ENCODE data around the gene ZNF668. TPM values are rescaled to one million over a fixed set of nuclear protein-coding genes. Genes with fewer than 3 reads are reported as not detected.

The ZNF668 gene
- total and polyA plus RNA-seq, 2 of the 13 experiments (the other 11 are each of a cell fraction or from before 2014, with no cell fraction given): 3.8 to 9.8 TPM

- Histone ChIP-seq H3K27ac (ENCODE audit: extremely low read length, insufficient read depth, low read length) (peak within 1 kb of the TSS; percentile 70), H3K9ac (ENCODE audit: insufficient read depth, low read depth, low read length) (peak within 1 kb of the TSS; percentile 77), H3K27me3 (ENCODE audit: control insufficient read depth in 1 of 2, insufficient read depth in 2 of 2, low read length in 2 of 2) (no peaks in the 10 kb centered on the region; a peak in 1 of 5 replicates), H3K4me3 (replicated peaks in 1 of 3; ENCODE audit: insufficient read depth in 1 of 3, low read depth in 2 of 3, low read length in 3 of 3) (peak within 1 kb of the TSS; percentile 67 to 83 (median 81)), H4K20me1 (ENCODE audit: insufficient read depth, low read length) (0 out of 2 replicates have a peak, but pooled peaks cover 3% of the 10 kb centered on the region), H3K9me3 (ENCODE audit: low read length) (no peaks in the 10 kb centered on the region), H3K79me2 (ENCODE audit: insufficient read depth, low read length) (peaks cover 18% of the 10 kb centered on the region), H3K4me2 (ENCODE audit: low read depth, low read length) (peak within 1 kb of the TSS; percentile 89), H3K36me3 (replicated peaks in 1 of 2; ENCODE audit: control insufficient read depth in 1 of 2, insufficient read depth in 2 of 2, low read length in 2 of 2) (peaks cover 12 to 31% of the 10 kb centered on the region in 2 experiments), H3K4me1 (ENCODE audit: insufficient read depth, low read length) (peaks cover 36% of the 10 kb centered on the region), H2AFZ (ENCODE audit: low read length) (no peak within 1 kb of the TSS)
- FAIRE-seq (peak; percentile 86), ATAC-seq (peak; percentile 93), DNase-seq (ENCODE audit: low spot score) (peak; percentile 99)
- WGBS (ENCODE audit: low lambda C conversion rate): 3% methylated on average over 34 of the region's 68 CpGs
- BruUV-seq (replicated peaks): TSS peak; percentile 80
- ChIA-PET POLR2A (interaction anchor here (0.7 to 9.6 kb wide), 51 partner anchors 9 to 756 kb away, joined by 3 to 275 read pairs (median 4); partner anchors contain the start of genes ARMC5, BCKDK, FUS and HSD3B7), CTCF (ENCODE audit: low intra/inter-chr PET ratio, low total read pairs) (no interaction called here)
- in situ Hi-C loops (cut with HindIII; ENCODE audit: extremely low pct_ligation_motif_present, low pct_unique_long_range_greater_than_20kb): no loop called here
- intact Hi-C loops (cut with micrococcal nuclease; ENCODE audit: unreplicated experiment): loop anchor here (1.0 kb wide), 2 partner anchors 25 to 45 kb away; no protein-coding TSS in a partner anchor
- TF ChIP-seq ISL2 (CRISPR knock-in tag; IDR thresholded peaks at IDR 0.05) (no peak; the same call in 1 of the 2 replicates), ZNF501 (CRISPR knock-in tag; IDR thresholded peaks at IDR 0.05) (peak; percentile 98), ZMYM2 (CRISPR knock-in tag; IDR thresholded peaks at IDR 0.05) (no peak), KLF6 (CRISPR knock-in tag; IDR thresholded peaks at IDR 0.05) (peak; percentile 92; the same call in 1 of the 2 replicates), SCMH1 (CRISPR knock-in tag; IDR thresholded peaks at IDR 0.05; ENCODE audit: borderline replicate concordance) (no peak), ZNF24 (IDR thresholded peaks at IDR 0.05) (no peak), RARG (CRISPR knock-in tag; IDR thresholded peaks at IDR 0.05; ENCODE audit: low read depth) (no peak), RFX1 (IDR thresholded peaks at IDR 0.05) (no peak), HNRNPLL (IDR thresholded peaks at IDR 0.05; ENCODE audit: low read depth, low read length, poor library complexity, severe bottlenecking) (peak; percentile 73), MLLT10 (CRISPR knock-in tag; IDR thresholded peaks at IDR 0.05) (no peak), ZNF605 (CRISPR knock-in tag; IDR thresholded peaks at IDR 0.05) (no peak), ZNF44 (CRISPR knock-in tag; IDR thresholded peaks at IDR 0.05) (peak; percentile 69; the same call in 1 of the 2 replicates), RFXAP (CRISPR knock-in tag; IDR thresholded peaks at IDR 0.05; ENCODE audit: borderline replicate concordance) (peak; percentile 90), ZNF232 (CRISPR knock-in tag; IDR thresholded peaks at IDR 0.05; ENCODE audit: borderline replicate concordance) (peak; percentile 44; the same call in 1 of the 2 replicates), TAF15 (IDR thresholded peaks at IDR 0.05; ENCODE audit: low read depth, low read length, poor library complexity, severe bottlenecking) (peak; percentile 60), LCORL (IDR thresholded peaks at IDR 0.05) (no peak), LCORL (CRISPR knock-in tag; IDR thresholded peaks at IDR 0.05) (no peak; the same call in 1 of the 2 replicates), ZNF549 (CRISPR knock-in tag; IDR thresholded peaks at IDR 0.05) (no peak), ZNF441 (CRISPR knock-in tag; IDR thresholded peaks at IDR 0.05; ENCODE audit: borderline replicate concordance) (no peak; the same call in 1 of the 2 replicates), NAIF1 (CRISPR knock-in tag; IDR thresholded peaks at IDR 0.05; ENCODE audit: borderline replicate concordance) (no peak), ONECUT2 (CRISPR knock-in tag; IDR thresholded peaks at IDR 0.05) (no peak), KLF13 (CRISPR knock-in tag; IDR thresholded peaks at IDR 0.05) (no peak), ZKSCAN1 (IDR thresholded peaks at IDR 0.05; ENCODE audit: low read length) (no peak), BATF2 (CRISPR knock-in tag; IDR thresholded peaks at IDR 0.05) (peak; percentile 62; the same call in 1 of the 2 replicates), SKI (IDR thresholded peaks at IDR 0.05; ENCODE audit: partially characterized antibody) (peak; percentile 13), DBP (CRISPR knock-in tag; IDR thresholded peaks at IDR 0.05; ENCODE audit: not compliant biosample characterization) (no peak)
These were observed 43.6 kb upstream of the ZNF668 start, which contains the start of gene KAT8 for GRCh38 chr16:31117384-31118222. TSS of gene KAT8 (plus strand) at chr16:31117664. CDS start at chr16:31117682, 18 bp downstream.

Measured in HepG2 (cell line).